HCEC 1CT (cell line): ENCODE results near the gene PXT1.
"Not testable (repeated sequence)": the region's sequence is repeated elsewhere in the genome, so short reads cannot be mapped to it uniquely, and the experiment has no call there.

Source experiments
- DNase-seq: peaks from one replicate; pipeline ENCODE4 v3.0.0-alpha.2; 2017

Gene PXT1

GRCh38 chr6:36368421-36368820 is 74.2 kb downstream of the PXT1 start:
- no peak for DNase-seq

DNA sequence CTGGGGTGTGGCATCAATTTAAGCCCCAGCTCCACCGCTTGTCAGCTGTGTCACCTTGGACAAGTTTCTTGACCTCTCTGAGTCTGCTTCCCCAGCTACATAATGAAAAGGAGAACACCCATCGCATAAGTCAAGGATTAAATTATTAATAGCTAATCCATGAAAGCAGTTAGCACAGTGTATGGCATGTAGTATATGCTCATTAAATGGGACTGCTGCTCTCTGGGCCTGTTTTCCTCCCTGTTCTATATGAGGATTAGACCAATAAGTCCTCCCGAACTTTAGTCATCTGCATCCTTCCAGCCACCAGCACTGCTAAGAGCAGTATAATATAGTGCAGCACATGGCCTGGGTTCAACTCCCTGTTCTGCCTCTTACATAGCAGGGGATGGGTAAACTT is 74.9 kb downstream of the PXT1 start:
- no peak for DNase-seq

GRCh38 chr6:36364669-36365479 is 77.8 kb downstream of the PXT1 start:
- no peak for DNase-seq

DNA sequence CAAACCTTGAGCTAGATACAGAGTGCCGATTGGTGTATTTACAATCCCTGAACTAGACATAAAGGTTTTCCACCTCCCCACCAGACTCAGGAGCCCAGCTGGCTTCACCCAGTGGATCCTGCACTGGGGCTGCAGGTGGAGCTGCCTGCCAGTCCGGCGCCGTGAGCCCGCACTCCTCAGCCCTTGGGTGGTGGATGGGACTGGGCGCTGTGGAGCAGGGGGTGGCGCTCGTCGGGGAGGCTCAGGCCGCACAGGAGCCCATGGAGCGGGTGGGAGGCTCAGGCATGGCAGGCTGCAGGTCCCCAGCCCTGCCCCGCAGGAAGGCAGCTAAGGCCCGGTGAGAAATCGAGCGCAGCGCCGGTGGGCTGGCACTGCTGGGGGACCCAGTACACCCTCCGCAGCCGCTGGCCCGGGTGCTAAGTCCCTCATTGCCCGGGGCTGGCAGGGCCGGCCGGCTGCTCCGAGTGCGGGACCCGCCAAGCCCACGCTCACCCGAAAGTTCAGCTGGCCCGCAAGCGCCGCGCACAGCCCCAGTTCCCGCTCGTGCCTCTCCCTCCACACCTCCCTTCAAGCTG is 78.5 kb downstream of the PXT1 start:
- DNase-seq = not testable (repeated sequence)

DNA sequence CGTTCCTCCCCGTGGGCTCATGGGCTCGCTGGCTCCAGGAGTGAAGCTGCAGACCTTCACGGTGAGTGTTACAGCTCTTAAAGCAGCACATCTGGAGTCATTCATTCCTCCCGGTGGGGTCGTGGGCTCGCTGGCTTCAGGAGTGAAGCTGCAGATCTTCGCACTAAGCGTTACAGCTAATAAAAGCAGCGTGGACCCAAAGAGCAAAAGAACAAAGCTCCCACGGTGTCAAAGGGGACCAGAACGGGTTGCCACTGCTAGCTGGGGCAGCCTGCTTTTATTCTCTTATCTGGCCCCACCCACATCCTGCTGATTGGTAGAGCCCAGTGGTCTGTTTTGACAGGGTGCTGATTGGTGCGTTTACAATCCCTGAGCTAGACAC is 79.3 kb downstream of the PXT1 start:
- DNase-seq = not testable (repeated sequence)

DNA sequence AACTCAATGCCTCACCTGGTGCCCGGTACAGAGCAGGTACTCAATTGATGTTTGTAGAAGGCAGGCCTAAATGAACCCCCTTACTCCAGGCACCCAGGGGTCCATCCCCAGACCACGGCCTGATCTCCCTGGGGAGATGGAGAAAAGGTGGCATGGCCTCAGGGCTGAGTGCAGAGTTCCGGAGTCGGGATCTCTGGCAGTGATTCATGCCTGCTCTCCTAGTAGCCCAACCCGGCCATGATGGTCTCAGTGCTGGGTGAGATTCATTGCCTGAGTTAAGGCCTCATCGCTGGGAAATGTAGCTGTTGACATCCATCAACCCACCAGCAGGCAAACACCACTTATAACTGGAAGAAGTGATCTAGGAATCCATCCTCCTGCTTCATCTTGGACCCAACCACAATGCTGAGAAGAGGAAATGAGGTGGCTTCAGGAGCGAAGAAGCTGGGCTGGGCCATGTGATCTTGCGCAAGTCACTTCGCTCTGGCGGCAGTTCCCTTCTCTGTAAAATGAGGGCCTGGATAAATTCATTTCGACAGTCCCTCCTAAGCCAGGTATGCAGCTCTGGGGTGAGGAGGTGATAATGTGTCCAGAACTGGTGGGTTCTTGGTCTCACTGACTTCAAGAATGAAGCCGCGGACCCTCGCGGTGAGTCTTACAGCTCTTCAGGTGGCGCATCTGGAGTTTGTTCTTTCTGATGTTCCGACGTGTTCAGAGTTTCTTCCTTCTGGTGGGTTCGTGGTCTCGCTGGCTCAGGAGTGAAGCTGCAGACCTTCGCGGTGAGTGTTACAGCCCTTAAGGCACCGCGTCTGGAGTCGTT is 79.9 kb downstream of the PXT1 start:
- no peak for DNase-seq

DNA sequence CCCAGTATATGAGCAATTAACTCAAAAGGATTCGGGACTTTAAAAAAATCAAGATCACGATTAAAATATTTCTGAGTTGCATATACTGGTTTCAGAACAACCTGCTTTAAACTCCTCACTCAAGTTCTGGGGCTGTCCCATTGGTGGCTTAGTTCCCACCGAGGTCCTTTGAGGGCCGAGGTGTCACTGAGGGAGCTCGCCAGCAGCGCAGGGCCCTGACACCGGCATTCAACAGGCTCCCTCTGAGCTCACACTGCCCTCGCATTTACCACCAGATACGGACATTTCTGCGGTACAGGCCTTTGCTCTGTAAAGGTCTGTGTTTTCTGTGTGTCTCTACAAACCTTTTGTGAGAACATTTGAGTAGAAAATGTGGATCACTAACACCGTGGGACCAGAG is 81.6 kb downstream of the PXT1 start:
- no peak for DNase-seq

GRCh38 chr6:36360241-36361054 is 82.2 kb downstream of the PXT1 start:
- peak; percentile 60 for DNase-seq

- no peak for DNase-seq
These were observed 84.3 kb downstream of the PXT1 start for GRCh38 chr6:36358226-36358915.

- DNase-seq = no peak
These were observed 84.8 kb downstream of the PXT1 start for GRCh38 chr6:36357872-36358225.

- no peak for DNase-seq
These were observed 86.8 kb downstream of the PXT1 start for GRCh38 chr6:36355819-36356218.

DNA sequence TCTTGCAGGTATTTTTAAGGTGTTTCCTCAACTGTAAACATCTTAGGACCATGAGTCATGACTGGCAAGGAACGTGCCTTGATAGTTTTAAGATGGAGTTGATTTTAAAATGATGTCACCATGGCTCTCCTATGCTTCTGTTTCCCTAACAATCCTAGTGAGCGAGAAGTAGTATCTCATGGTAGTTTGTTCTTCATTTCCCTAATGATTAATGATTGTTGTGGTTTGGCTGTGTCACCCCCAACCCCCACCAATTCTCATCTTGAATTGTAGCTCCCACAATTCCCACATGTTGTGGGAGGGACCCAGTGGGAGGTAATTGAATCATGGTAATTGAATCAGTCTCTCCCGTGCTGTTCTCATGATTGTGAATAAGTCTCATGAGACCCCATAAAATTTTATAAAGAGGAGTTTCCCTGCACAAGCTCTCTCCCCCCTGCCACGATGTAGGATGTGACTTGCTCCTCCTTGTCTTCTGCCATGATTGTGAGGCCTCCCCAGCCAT is 89.2 kb downstream of the PXT1 start:
- no peak for DNase-seq

- no peak for DNase-seq
These were observed 90.0 kb downstream of the PXT1 start for GRCh38 chr6:36352477-36353157.

DNA sequence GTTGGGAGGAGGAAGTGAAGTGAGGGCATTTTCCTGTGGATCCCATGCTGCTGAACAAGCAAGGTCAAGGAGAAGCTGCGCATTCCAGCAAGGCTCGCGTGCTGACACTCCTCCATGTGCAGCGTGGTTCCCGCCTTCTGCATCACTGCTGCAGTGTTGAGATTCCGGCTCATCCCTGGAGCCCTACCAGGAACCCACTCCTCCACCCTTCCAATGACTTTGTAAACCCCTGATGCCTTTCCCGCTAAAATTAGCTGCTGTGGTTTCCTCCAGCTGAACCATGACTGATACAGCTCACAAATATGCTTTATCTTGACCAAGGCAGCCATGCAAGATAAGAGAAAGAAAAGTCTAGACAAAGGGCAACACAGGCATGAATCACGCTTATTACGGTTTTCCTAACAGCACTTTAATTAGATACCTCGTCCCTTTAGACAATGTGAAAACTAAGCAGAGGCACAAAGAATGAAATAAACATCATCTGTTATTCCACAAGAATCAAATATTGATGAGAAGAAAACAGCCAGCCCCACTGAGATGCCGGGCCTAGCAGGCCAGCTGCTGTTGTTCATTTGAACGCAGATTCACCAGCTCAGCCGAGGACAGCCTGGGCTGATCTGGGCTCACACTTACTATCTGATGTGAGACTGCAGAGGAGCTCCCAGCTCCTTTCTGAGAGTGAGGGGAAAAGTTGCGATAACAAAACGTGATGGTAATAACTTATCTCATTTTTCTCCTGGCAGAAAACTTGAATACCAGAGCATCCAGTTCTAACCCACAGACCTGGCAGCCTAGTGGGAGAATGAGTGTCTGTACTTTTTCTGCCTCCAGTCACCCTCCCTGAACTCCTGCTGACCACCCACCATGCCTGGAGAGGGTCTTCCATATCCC is 91.7 kb downstream of the PXT1 start:
- no peak for DNase-seq

DNA sequence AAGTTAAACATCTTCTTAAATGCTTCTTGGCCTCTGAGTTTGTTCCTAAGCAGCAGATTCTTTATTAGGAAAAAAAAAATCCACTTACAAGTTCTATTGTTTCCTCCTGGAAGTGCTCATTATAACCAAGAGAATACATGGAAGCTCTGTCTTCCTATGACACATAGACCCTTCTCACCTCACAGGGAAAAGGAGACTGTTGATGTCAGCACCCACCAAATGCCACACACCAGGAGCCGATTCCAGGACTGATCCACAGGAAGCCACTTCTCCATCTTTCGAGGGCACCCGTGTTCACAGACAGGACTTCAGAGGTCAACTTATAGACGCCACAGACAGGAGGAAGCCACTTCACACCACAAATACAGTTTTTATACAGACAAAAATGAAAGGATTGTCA is 92.6 kb downstream of the PXT1 start:
- DNase-seq = no peak

- DNase-seq = no peak
These were observed 93.4 kb downstream of the PXT1 start for GRCh38 chr6:36349240-36349639.

- DNase-seq = no peak
These were observed 95.0 kb downstream of the PXT1 start for GRCh38 chr6:36347621-36348020.

GRCh38 chr6:36346486-36347273 is 96.0 kb downstream of the PXT1 start:
- DNase-seq = no peak

- no peak for DNase-seq
These were observed 96.8 kb downstream of the PXT1 start for GRCh38 chr6:36345681-36346466.
